ENCODE results near the gene THSD7A. TPM values are rescaled to one million over a fixed set of nuclear protein-coding genes. Genes with fewer than 3 reads are reported as not detected.

The THSD7A gene
- total RNA-seq, 1 donor from 2014 or later, result 3.5 TPM

GRCh38 chr7:11746591-11746990 is 85.4 kb downstream of the THSD7A start:
- Mint-ChIP-seq H3K27me3 (ENCODE audit: low read depth, unreplicated experiment) (no peaks in the 10 kb centered on the region), H3K4me1 (ENCODE audit: low read depth, unreplicated experiment) (no peaks in the 10 kb centered on the region), H3K36me3 (ENCODE audit: low read depth, unreplicated experiment) (no peaks in the 10 kb centered on the region), H3K9me3 (ENCODE audit: unreplicated experiment) (no peaks in the 10 kb centered on the region), H3K27ac (ENCODE audit: unreplicated experiment) (no peak overlapping the region), H3K4me3 (ENCODE audit: unreplicated experiment) (no peak overlapping the region)
- DNase-seq (ENCODE audit: low read depth), result no peak
- H4K20me1 ChIP-seq (ENCODE audit: insufficient read depth, low read length), result no peaks in the 10 kb centered on the region
- H3K79me2 ChIP-seq (ENCODE audit: insufficient read depth, low read length), result no peaks in the 10 kb centered on the region
- no peaks in the 10 kb centered on the region for H3K36me3 ChIP-seq (ENCODE audit: insufficient read depth, low read length)
- H3K27me3 ChIP-seq (ENCODE audit: insufficient read depth, low read length), result no peaks in the 10 kb centered on the region
- H3K4me1 ChIP-seq (ENCODE audit: insufficient read depth, low read length), result no peaks in the 10 kb centered on the region
- no peaks in the 10 kb centered on the region for H3K9me3 ChIP-seq (ENCODE audit: insufficient read depth, low read depth, low read length)
- no peak overlapping the region for H3K27ac ChIP-seq (ENCODE audit: low read depth, low read length)
- H3K4me2 ChIP-seq (ENCODE audit: low read length), result no peak overlapping the region
- H3K9ac ChIP-seq (ENCODE audit: low read length), result no peak overlapping the region
- no peak overlapping the region for H3K4me3 ChIP-seq (ENCODE audit: insufficient read depth, low read depth, low read length)
- no peak for FAIRE-seq
- no peak overlapping the region for H2AFZ ChIP-seq (ENCODE audit: low read depth, low read length)
- TF ChIP-seq CTCF (IDR thresholded peaks at IDR 0.05; ENCODE audit: insufficient read depth, low read depth, low read length), result no peak
- TF ChIP-seq EZH2 (IDR thresholded peaks at IDR 0.05; ENCODE audit: insufficient read depth, low read length), result no peak

GRCh38 chr7:11743548-11743947 is 88.5 kb downstream of the THSD7A start:
- DNase-seq (ENCODE audit: low read depth) (no peak), FAIRE-seq (no peak)
- H3K4me3 Mint-ChIP-seq (ENCODE audit: unreplicated experiment), result no peak overlapping the region

GRCh38 chr7:11743016-11743415 is 89.0 kb downstream of the THSD7A start:
- Mint-ChIP-seq H3K36me3 (ENCODE audit: low read depth, unreplicated experiment) (no peaks in the 10 kb centered on the region), H3K27me3 (ENCODE audit: low read depth, unreplicated experiment) (no peaks in the 10 kb centered on the region), H3K9me3 (ENCODE audit: unreplicated experiment) (no peaks in the 10 kb centered on the region), H3K4me1 (ENCODE audit: low read depth, unreplicated experiment) (no peaks in the 10 kb centered on the region), H3K4me3 (ENCODE audit: unreplicated experiment) (no peak overlapping the region), H3K27ac (ENCODE audit: unreplicated experiment) (no peak overlapping the region)
- H3K4me1 ChIP-seq (ENCODE audit: insufficient read depth, low read length), result no peaks in the 10 kb centered on the region
- H3K27me3 ChIP-seq (ENCODE audit: insufficient read depth, low read length), result no peaks in the 10 kb centered on the region
- H3K9me3 ChIP-seq (ENCODE audit: insufficient read depth, low read depth, low read length), result no peaks in the 10 kb centered on the region
- no peak for TF ChIP-seq CTCF (IDR thresholded peaks at IDR 0.05; ENCODE audit: insufficient read depth, low read depth, low read length)
- no peak for TF ChIP-seq EZH2 (IDR thresholded peaks at IDR 0.05; ENCODE audit: insufficient read depth, low read length)
- no peak for FAIRE-seq
- H3K27ac ChIP-seq (ENCODE audit: low read depth, low read length), result no peak overlapping the region
- H3K9ac ChIP-seq (ENCODE audit: low read length), result no peak overlapping the region
- no peaks in the 10 kb centered on the region for H3K36me3 ChIP-seq (ENCODE audit: insufficient read depth, low read length)
- no peak overlapping the region for H2AFZ ChIP-seq (ENCODE audit: low read depth, low read length)
- no peak for DNase-seq (ENCODE audit: low read depth)
- H4K20me1 ChIP-seq (ENCODE audit: insufficient read depth, low read length), result no peaks in the 10 kb centered on the region
- H3K79me2 ChIP-seq (ENCODE audit: insufficient read depth, low read length), result no peaks in the 10 kb centered on the region
- no peak overlapping the region for H3K4me3 ChIP-seq (ENCODE audit: insufficient read depth, low read depth, low read length)
- H3K4me2 ChIP-seq (ENCODE audit: low read length), result no peak overlapping the region

More at GRCh38 chr7:11743548-11743947, 88.5 kb downstream of the THSD7A start:
- Histone ChIP-seq H4K20me1 (ENCODE audit: insufficient read depth, low read length) (no peaks in the 10 kb centered on the region), H3K27me3 (ENCODE audit: insufficient read depth, low read length) (no peaks in the 10 kb centered on the region), H3K4me2 (ENCODE audit: low read length) (no peak overlapping the region), H3K4me3 (ENCODE audit: insufficient read depth, low read depth, low read length) (no peak overlapping the region), H2AFZ (ENCODE audit: low read depth, low read length) (no peak overlapping the region), H3K27ac (ENCODE audit: low read depth, low read length) (no peak overlapping the region), H3K9ac (ENCODE audit: low read length) (no peak overlapping the region), H3K79me2 (ENCODE audit: insufficient read depth, low read length) (no peaks in the 10 kb centered on the region), H3K9me3 (ENCODE audit: insufficient read depth, low read depth, low read length) (no peaks in the 10 kb centered on the region), H3K4me1 (ENCODE audit: insufficient read depth, low read length) (no peaks in the 10 kb centered on the region), H3K36me3 (ENCODE audit: insufficient read depth, low read length) (no peaks in the 10 kb centered on the region)
- Mint-ChIP-seq H3K36me3 (ENCODE audit: low read depth, unreplicated experiment) (no peaks in the 10 kb centered on the region), H3K27me3 (ENCODE audit: low read depth, unreplicated experiment) (no peaks in the 10 kb centered on the region), H3K9me3 (ENCODE audit: unreplicated experiment) (no peaks in the 10 kb centered on the region), H3K27ac (ENCODE audit: unreplicated experiment) (no peak overlapping the region), H3K4me1 (ENCODE audit: low read depth, unreplicated experiment) (no peaks in the 10 kb centered on the region)
- TF ChIP-seq CTCF (IDR thresholded peaks at IDR 0.05; ENCODE audit: insufficient read depth, low read depth, low read length), result no peak
